ENCODE data around the gene NAV3. TPM values are rescaled to one million over a fixed set of nuclear protein-coding genes. Genes with fewer than 3 reads are reported as not detected.
A peak's percentile ranks its signal among the peaks of the same experiment; 100 is the strongest.

NAV3 gene
- total RNA-seq, 1 donor from 2014 or later = 8.7 TPM

- no peak for TF ChIP-seq CTCF (IDR thresholded peaks at IDR 0.05)
- Histone ChIP-seq H3K4me1 (no peaks in the 10 kb centered on the region), H3K27me3 (ENCODE audit: low read depth) (no peaks in the 10 kb centered on the region), H3K27ac (no peak overlapping the region), H3K4me3 (no peak overlapping the region), H3K36me3 (no peaks in the 10 kb centered on the region), H3K9me3 (no peaks in the 10 kb centered on the region)
- intact Hi-C loops (cut with DNase I) = loop anchor here (10.0 kb wide), 1 partner anchor 199 kb away; no protein-coding TSS in a partner anchor
- DNase-seq (no peak), ATAC-seq (no peak)
These were observed 93.2 kb downstream of the NAV3 start for GRCh38 chr12:77923882-77924281.

GRCh38 chr12:77924703-77925102 is 94.0 kb downstream of the NAV3 start:
- no peaks in the 10 kb centered on the region for H3K9me3 ChIP-seq
- H3K4me1 ChIP-seq = no peaks in the 10 kb centered on the region
- intact Hi-C loops (cut with DNase I) = loop anchor here (10.0 kb wide), 1 partner anchor 200 kb away; no protein-coding TSS in a partner anchor
- H3K27ac ChIP-seq = no peak overlapping the region
- DNase-seq (no peak), ATAC-seq (no peak)
- no peak overlapping the region for H3K4me3 ChIP-seq
- no peak for TF ChIP-seq CTCF (IDR thresholded peaks at IDR 0.05)
- H3K36me3 ChIP-seq = no peaks in the 10 kb centered on the region
- H3K27me3 ChIP-seq (ENCODE audit: low read depth) = no peaks in the 10 kb centered on the region

- peak; percentile 74 for TF ChIP-seq CTCF (IDR thresholded peaks at IDR 0.05)
- Histone ChIP-seq H3K4me3 (no peak overlapping the region), H3K27ac (no peak overlapping the region), H3K27me3 (ENCODE audit: low read depth) (no peaks in the 10 kb centered on the region), H3K4me1 (no peaks in the 10 kb centered on the region), H3K9me3 (no peaks in the 10 kb centered on the region), H3K36me3 (no peaks in the 10 kb centered on the region)
- peak; percentile 81 to 87 for ATAC-seq
- intact Hi-C loops (cut with DNase I) = loop anchor here (10.0 kb wide), 1 partner anchor 201 kb away; no protein-coding TSS in a partner anchor
- peak; percentile 55 for DNase-seq
These were observed 94.9 kb downstream of the NAV3 start for GRCh38 chr12:77925536-77926108.

GRCh38 chr12:77928078-77928477 is 97.4 kb downstream of the NAV3 start:
- no peaks in the 10 kb centered on the region for H3K27me3 ChIP-seq (ENCODE audit: low read depth)
- DNase-seq = no peak
- no peak for ATAC-seq
- no peaks in the 10 kb centered on the region for H3K4me1 ChIP-seq
- H3K4me3 ChIP-seq = no peak overlapping the region
- no peaks in the 10 kb centered on the region for H3K36me3 ChIP-seq
- no peaks in the 10 kb centered on the region for H3K9me3 ChIP-seq
- intact Hi-C loops (cut with DNase I) = loop anchor here (10.0 kb wide), 1 partner anchor 203 kb away; no protein-coding TSS in a partner anchor
- no peak for TF ChIP-seq CTCF (IDR thresholded peaks at IDR 0.05)
- H3K27ac ChIP-seq = no peak overlapping the region

GRCh38 chr12:77932216-77932615 is 101.5 kb downstream of the NAV3 start:
- Histone ChIP-seq H3K27ac (no peak overlapping the region), H3K36me3 (no peaks in the 10 kb centered on the region), H3K27me3 (ENCODE audit: low read depth) (no peaks in the 10 kb centered on the region), H3K4me3 (no peak overlapping the region), H3K4me1 (no peaks in the 10 kb centered on the region), H3K9me3 (no peaks in the 10 kb centered on the region)
- ATAC-seq = no peak
- no peak for TF ChIP-seq CTCF (IDR thresholded peaks at IDR 0.05)
- no peak for DNase-seq
- intact Hi-C loops (cut with DNase I) = no loop called here
